Psoas muscle (tissue), 8 donors: Measurements from ENCODE around the gene PARVB. TPM values are rescaled to one million over a fixed set of nuclear protein-coding genes. Genes with fewer than 3 reads are reported as not detected.

Experiments
- ATAC-seq, 4 donors: fragments of 200-7000 bp; cut with Tn5 transposase; one replicate each; pipeline ENCODE4 v1.9.1; 2020; ENCODE audit warnings: moderate library complexity in 3 of 4, mild to moderate bottlenecking in 2 of 4
- DNase-seq, 2 donors: peaks; one replicate each; pipeline ENCODE4 v3.0.0-alpha.2; 2020
- H3K27ac ChIP-seq: fragments of 200-600 bp; one replicate; pipeline ENCODE4 v1.8.0; 2022
- H3K27me3 ChIP-seq, 3 donors: fragments of 200-600 bp in 1 of 3; one replicate each; pipeline versions ENCODE4 v1.6.1 to v1.8.0; 2013 to 2022; ENCODE audit warnings: low read length in 2 of 3, mild to moderate bottlenecking in 2 of 3, moderate library complexity in 1 of 3; ENCODE audit not compliant: insufficient read depth in 3 of 3
- H3K36me3 ChIP-seq, 2 donors: fragments of 200-600 bp in 1 of 2; one replicate each; pipeline versions ENCODE4 v1.6.1 to v1.8.0; 2013 to 2022; ENCODE audit warnings: low read depth in 1 of 2, mild to moderate bottlenecking in 1 of 2, moderate library complexity in 1 of 2; ENCODE audit not compliant: insufficient read depth in 1 of 2
- H3K4me1 ChIP-seq: fragments of 200-600 bp; one replicate; pipeline ENCODE4 v1.8.0; 2022
- H3K4me3 ChIP-seq: fragments of 200-600 bp; one replicate; pipeline ENCODE4 v1.8.0; 2022; ENCODE audit warnings: mild to moderate bottlenecking
- H3K9me3 ChIP-seq: fragments of 200-600 bp; one replicate; pipeline ENCODE4 v1.8.0; 2022
- CTCF ChIP-seq: fragments of 200-600 bp; IDR thresholded peaks from one replicate; pipeline ENCODE4 v1.8.0; 2022; ENCODE audit warnings: antibody characterized with exemption
- WGBS, 3 donors: extraction: QIAGEN DNeasy Blood & Tissue Kit; methylation state at CpG; one replicate each; pipeline versions ENCODE4 v1.1.6 to v1.1.7; 2013; 5-methylcytosine and 5-hydroxymethylcytosine counted together
- intact Hi-C, 2 donors: fragments of 100-400 bp; cut with DNase I; formaldehyde crosslinking; loops; one replicate each; pipeline versions ENCODE4 v1.11.0 to v1.14.2; 2022
- polyA plus RNA-seq, 3 donors: library from polyadenylated mRNA; stranded (reverse); fragments of 200-250 nt; gene quantifications; one replicate each; pipeline ENCODE4 v1.2.3, GENCODE V29; 2013
- total RNA-seq, 4 donors: library from RNA; stranded (reverse); fragmentation: NEBNext Ultra II Directional in 2 of 4; extraction: Animal tissue kit (Norgen Biotek cat#: 25700) in 2 of 4; gene quantifications; one replicate each; pipeline versions ENCODE4 v1.2.1 to v1.2.4, GENCODE V29; 2021 to 2023
- donor health status: healthy with polysubstance abuse.
- donor health status: DM: no; HTN: no; CAD: no; lungs with moderate emphysema.
- donor health status: Bipolar disorder and iron deficiency.
- donor health status: healthy.
- donor health status: DM: yes; HTN: yes; CAD: no.
- donor health status: DM: no; HTN: no; CAD: no.
- donor health status: DM: no; HTN: no; CAD: no.
- donor health status: DM: yes; HTN: yes; CAD: no.

PARVB gene
- total and polyA plus RNA-seq, 7 donors = 84.5 to 172 (median 103) TPM

DNA sequence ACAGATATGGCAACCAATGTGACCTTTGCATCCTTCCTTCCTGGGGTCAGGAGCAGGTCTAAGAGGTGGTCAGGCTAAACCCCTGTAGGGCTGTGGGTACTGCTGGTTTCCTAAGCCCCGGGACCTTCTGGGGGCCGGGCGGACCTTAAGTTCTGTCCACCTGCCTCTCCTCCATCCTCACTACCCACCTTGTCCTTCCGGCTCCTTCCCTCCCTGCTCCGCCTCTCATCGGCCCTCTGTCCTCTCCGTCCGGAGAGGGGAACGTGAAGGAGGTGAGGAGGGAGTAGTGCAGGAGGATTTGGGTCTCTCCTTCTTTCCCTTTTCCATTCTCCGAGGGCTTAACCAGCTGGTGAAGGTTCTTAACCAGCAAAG lies 28.3 kb upstream of the PARVB start:
- TF ChIP-seq CTCF = no peak
- H3K36me3 ChIP-seq = peaks cover 0 to 74% of the 10 kb centered on the region in 2 donors
- no peaks in the 10 kb centered on the region for H3K9me3 ChIP-seq
- no peak overlapping the region for H3K27ac ChIP-seq
- H3K4me1 ChIP-seq = peaks cover 23% of the 10 kb centered on the region
- no peak for DNase-seq
- intact Hi-C loops = loop anchor here in 1 of 2 donors (2.0 to 10.0 kb wide), 3 partner anchors 93 to 629 kb away; partner anchors contain the start of gene RTL6
- 78 to 85% (median 79%) methylated on average over 10 of the region's 10 CpGs for WGBS, 3 donors
- ATAC-seq = no peak
- no peaks in the 10 kb centered on the region for H3K27me3 ChIP-seq
- peak overlapping the region; percentile 25 for H3K4me3 ChIP-seq

DNA sequence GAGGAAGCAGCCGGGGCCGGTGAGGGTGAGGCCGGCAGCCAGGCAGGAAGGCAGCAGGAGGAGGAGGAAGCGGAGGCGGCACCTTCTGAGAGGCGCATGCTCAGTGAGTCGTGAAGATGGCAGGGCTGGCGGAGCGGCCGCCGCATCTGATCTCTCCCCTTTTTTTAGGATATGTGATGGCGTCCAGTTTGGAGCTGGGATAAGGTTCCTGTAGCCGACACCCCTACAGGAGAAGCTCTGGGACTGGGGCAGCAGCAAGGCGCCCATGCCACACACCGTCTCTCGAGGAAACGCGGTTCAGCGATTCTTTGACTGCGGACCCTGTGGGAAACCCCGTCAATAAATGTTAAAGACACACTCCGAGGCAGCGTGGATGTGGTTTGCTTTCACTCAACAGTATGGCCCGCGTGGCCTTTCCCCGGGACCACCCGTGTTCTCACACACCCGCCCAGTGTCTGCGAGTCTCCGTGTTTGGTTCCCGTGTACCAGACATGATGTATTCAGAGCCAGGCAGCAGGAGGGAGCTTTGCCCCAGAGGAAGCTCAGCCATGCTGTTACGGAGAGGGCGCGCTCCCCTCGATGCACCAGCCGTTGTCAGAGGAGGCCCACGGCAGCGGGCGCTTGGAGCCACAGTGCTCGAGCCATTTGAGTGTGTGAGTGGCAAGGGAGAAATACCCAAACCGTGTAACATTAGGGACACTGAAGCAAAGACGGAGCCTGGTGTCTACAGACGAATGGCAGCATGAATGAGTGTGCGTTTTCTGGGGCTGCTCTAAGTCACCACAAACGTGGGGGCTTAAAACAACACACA lies 27.7 kb upstream of the PARVB start:
- no peak for TF ChIP-seq CTCF
- WGBS, 3 donors = 81 to 84% (median 84%) methylated on average over 43 to 45 of the region's 45 CpGs
- Histone ChIP-seq H3K4me3 (peak overlapping the region; percentile 25), H3K4me1 (peaks cover 23% of the 10 kb centered on the region), H3K36me3 (peaks cover 0 to 68% of the 10 kb centered on the region in 2 donors), H3K9me3 (no peaks in the 10 kb centered on the region), H3K27ac (no peak overlapping the region), H3K27me3 (no peaks in the 10 kb centered on the region)
- DNase-seq (peak; percentile 55 to 73), ATAC-seq (no peak)
- intact Hi-C loops = loop anchor here in 1 of 2 donors (10.0 kb wide), 2 partner anchors 498 to 628 kb away; partner anchors contain the start of gene RTL6

DNA sequence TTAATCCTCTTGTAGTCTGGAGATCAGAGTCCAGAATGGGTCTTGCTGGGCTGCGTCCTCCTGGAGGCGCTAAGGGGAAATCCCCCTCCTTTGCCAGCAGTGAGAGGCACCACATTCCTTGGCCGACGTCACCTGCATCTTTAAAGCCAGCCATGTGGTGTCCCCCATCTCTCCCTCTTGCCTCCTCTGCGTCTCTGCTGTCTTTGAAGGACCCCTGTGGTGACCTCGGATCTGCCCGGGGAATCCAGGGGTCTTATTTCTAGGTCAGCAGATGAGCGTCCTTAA lies 27.2 kb upstream of the PARVB start:
- 70 to 79% (median 78%) methylated on average over 6 to 8 of the region's 8 CpGs for WGBS, 3 donors
- no peak overlapping the region for H3K4me3 ChIP-seq
- H3K36me3 ChIP-seq = peaks cover 0 to 63% of the 10 kb centered on the region in 2 donors
- DNase-seq = no peak
- H3K9me3 ChIP-seq = no peaks in the 10 kb centered on the region
- intact Hi-C loops = loop anchor here in 1 of 2 donors (10.0 kb wide), 2 partner anchors 498 to 628 kb away; partner anchors contain the start of gene RTL6
- no peaks in the 10 kb centered on the region for H3K27me3 ChIP-seq
- ATAC-seq = no peak
- H3K27ac ChIP-seq = no peak overlapping the region
- H3K4me1 ChIP-seq = peaks cover 23% of the 10 kb centered on the region
- no peak for TF ChIP-seq CTCF

- no peaks in the 10 kb centered on the region for H3K9me3 ChIP-seq
- WGBS, 3 donors = 41 to 58% (median 51%) methylated on average over 15 of the region's 15 CpGs
- peaks cover 17% of the 10 kb centered on the region for H3K4me1 ChIP-seq
- peaks cover 0 to 51% of the 10 kb centered on the region in 2 donors for H3K36me3 ChIP-seq
- TF ChIP-seq CTCF = no peak
- H3K27me3 ChIP-seq = no peaks in the 10 kb centered on the region
- ATAC-seq = peak; percentile 79 to 93 (median 92)
- peak; percentile 26 to 63 for DNase-seq
- H3K4me3 ChIP-seq = no peak overlapping the region
- H3K27ac ChIP-seq = peak overlapping the region; percentile 61
- intact Hi-C loops = loop anchor here in 1 of 2 donors (10.0 kb wide), 2 partner anchors 496 to 626 kb away; partner anchors contain the start of gene RTL6
These were observed 25.3 kb upstream of the PARVB start for GRCh38 chr22:43998679-43999264.
